Muscle of leg (tissue), 11 donors: ENCODE results near the gene IL3RA. TPM values are rescaled to one million over a fixed set of nuclear protein-coding genes. Genes with fewer than 3 reads are reported as not detected.
"Not testable (repeated sequence)": the region's sequence is repeated elsewhere in the genome, so short reads cannot be mapped to it uniquely, and the experiment has no call there.

ENCODE experiments used
- DNase-seq: peaks from one replicate; pipeline ENCODE4 v3.0.0; 2013
- H3K27ac ChIP-seq: one replicate; pipeline ENCODE4 v1.5.1; 2013; ENCODE audit warnings: mild to moderate bottlenecking, low read length, control low read depth
- H3K27me3 ChIP-seq: one replicate; pipeline ENCODE4 v1.6.1; 2013; ENCODE audit warnings: low read length; ENCODE audit not compliant: control insufficient read depth, insufficient read depth
- H3K36me3 ChIP-seq: one replicate; pipeline ENCODE4 v1.6.1; 2013; ENCODE audit warnings: low read length; ENCODE audit not compliant: control insufficient read depth, insufficient read depth
- H3K4me1 ChIP-seq: one replicate; pipeline ENCODE4 v1.6.1; 2013; ENCODE audit warnings: low read length; ENCODE audit not compliant: control insufficient read depth, insufficient read depth
- H3K4me3 ChIP-seq: one replicate; pipeline ENCODE4 v1.5.1; 2013; ENCODE audit warnings: low read length, control low read depth
- H3K9me3 ChIP-seq: replicated peaks from 2 replicates; pipeline ENCODE4 v1.6.1; 2013; ENCODE audit warnings: low read depth, low read length; ENCODE audit not compliant: control insufficient read depth
- WGBS: methylation state at CpG from one replicate; pipeline ENCODE4 v1.1.5; 2013; ENCODE audit warnings: missing lambda C conversion rate; ENCODE audit not compliant: insufficient coverage; 5-methylcytosine and 5-hydroxymethylcytosine counted together
- polyA plus RNA-seq, 8 donors: library from polyadenylated mRNA; unstranded; fragments of 120-200 nt; gene quantifications; one replicate each; pipeline versions ENCODE4 v1.2.1 to v1.2.3, GENCODE V29; 2013; ENCODE audit warnings: inconsistent platforms in 1 of 8, low replicate concordance in 1 of 8; ENCODE audit not compliant: insufficient read length in 8 of 8, insufficient read depth in 1 of 8
- total RNA-seq: library from RNA; stranded (reverse); fragments of 120-200 nt; gene quantifications from one replicate; pipeline ENCODE4 v1.2.4, GENCODE V29; 2013

IL3RA gene
- total and polyA plus RNA-seq, 9 donors: 7.8 to 24.7 (median 19.0) TPM

DNA sequence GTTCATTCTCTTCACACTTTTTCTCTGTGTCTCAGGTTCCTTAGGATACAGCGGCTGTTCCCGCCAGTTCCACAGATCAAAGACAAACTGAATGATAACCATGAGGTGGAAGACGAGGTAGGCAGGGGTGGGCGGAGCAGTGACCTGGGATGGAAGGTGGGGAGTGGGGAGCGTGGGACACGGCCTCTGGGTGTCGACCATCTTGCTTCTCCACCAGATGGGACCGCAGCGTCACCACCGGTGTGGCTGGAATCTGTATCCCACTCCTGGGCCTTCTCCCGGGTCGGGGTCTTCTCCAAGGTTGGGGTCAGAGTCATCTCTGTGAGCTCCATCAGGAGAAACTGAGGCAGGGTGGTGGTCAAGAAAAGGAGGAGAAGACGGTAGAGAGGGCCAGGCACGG lies 31.2 kb upstream of the IL3RA start:
- Histone ChIP-seq H3K4me1 (no peaks in the 10 kb centered on the region), H3K9me3 (no peaks in the 10 kb centered on the region), H3K4me3 (no peak overlapping the region), H3K36me3 (no peaks in the 10 kb centered on the region), H3K27ac (no peak overlapping the region), H3K27me3 (no peaks in the 10 kb centered on the region)
- no peak for DNase-seq
- 89% methylated on average over 14 of the region's 14 CpGs for WGBS

DNA sequence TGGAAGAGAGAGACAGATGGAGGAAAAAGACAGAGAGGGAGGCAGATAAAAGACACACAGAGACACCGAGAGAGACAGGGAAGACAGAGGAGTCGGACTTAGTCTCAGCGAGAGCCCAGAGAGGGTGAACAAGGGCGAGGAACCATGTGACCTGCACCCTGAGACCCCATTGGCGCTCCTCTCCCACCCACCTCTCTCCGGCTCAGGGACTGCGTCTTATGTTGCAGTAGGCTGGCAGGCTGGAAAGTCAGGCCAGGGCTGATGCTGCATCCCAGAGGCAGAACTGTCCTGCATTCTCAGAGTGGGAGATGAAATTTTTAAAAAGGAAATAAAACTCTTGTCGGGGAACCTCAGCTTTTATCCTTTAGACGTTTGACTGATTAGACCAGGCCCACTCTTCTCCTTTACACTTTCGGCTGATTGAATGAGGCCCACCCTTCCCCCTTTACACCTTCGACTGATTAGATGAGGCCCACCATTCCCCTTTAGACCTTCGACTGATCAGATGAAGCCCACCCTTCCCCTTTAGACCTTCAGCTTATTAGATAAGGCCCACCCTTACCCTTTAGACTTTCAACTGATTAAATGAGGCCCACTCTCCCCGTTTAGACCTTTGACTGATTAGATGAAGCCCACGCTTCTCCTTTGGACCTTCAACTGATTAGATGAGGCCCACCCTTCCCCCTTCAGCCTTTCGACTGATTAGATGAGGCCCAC lies 29.5 kb upstream of the IL3RA start:
- 83% methylated on average over 10 of the region's 15 CpGs for WGBS
- H3K36me3 ChIP-seq: no peaks in the 10 kb centered on the region
- no peaks in the 10 kb centered on the region for H3K9me3 ChIP-seq
- no peak overlapping the region for H3K27ac ChIP-seq
- H3K27me3 ChIP-seq: no peaks in the 10 kb centered on the region
- H3K4me1 ChIP-seq: no peaks in the 10 kb centered on the region
- H3K4me3 ChIP-seq: no peak overlapping the region
- no peak for DNase-seq

DNA sequence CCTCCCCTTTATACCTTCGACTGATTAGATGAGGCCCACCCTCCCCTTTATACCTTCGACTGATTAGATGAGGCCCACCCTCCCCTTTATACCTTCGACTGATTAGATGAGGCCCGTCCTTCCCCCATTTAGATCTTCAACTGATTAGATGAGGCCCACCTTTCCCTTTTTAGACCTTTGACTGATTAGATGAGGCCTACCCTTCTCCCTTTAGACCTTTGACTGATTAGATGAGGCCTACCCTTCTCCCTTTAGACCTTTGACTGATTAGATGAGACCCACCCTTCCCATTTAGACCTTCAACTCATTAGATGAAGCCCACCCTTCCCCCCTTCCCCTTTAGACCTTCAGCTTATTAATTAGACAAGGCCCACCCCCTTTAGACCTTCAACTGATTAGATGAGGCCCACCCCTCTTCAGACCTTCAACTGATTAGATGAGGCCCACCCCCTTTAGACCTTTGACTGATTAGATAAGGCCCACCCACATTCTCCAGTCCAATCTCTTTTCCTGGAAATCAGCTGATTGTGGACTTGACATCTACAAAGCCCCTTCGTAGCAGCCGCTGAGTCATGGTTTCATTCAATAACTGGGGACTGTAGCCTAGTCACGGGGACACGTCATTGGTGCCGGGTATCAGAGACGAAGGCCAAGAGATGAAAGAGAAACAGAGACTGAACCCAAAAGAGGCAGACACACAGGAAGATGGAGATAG lies 28.8 kb upstream of the IL3RA start:
- no peaks in the 10 kb centered on the region for H3K36me3 ChIP-seq

DNA sequence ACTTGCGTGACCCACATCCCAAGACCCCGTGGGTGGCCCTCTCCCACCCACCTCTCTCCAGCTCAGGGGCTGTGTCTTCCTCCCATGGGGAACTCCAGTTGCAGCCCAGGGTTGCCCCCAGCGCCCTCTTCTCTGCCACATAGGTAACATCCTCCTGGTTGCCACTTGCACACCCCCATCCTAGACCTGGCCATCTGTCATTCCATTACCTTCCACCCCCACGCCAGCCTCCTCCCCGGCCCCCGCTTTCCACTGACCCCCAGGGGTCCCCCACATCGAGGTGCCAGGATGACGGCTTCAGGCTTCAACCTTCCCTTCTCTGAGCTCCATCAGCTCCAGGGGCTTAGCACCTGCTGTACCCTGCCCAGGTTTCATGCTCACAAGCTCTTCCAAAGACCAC lies 28.1 kb upstream of the IL3RA start:
- Histone ChIP-seq H3K36me3 (no peaks in the 10 kb centered on the region), H3K4me3 (no peak overlapping the region), H3K27me3 (no peaks in the 10 kb centered on the region), H3K9me3 (no peaks in the 10 kb centered on the region), H3K27ac (no peak overlapping the region), H3K4me1 (no peaks in the 10 kb centered on the region)
- WGBS: 83% methylated on average over 6 of the region's 8 CpGs
- DNase-seq: no peak

More for the DNA sequence above, 28.8 kb upstream of the IL3RA start:
- Histone ChIP-seq H3K4me1 (no peaks in the 10 kb centered on the region), H3K4me3 (no peak overlapping the region), H3K27me3 (no peaks in the 10 kb centered on the region), H3K9me3 (no peaks in the 10 kb centered on the region), H3K27ac (no peak overlapping the region)
- WGBS: 88% methylated on average over 10 of the region's 10 CpGs
- DNase-seq: no peak

DNA sequence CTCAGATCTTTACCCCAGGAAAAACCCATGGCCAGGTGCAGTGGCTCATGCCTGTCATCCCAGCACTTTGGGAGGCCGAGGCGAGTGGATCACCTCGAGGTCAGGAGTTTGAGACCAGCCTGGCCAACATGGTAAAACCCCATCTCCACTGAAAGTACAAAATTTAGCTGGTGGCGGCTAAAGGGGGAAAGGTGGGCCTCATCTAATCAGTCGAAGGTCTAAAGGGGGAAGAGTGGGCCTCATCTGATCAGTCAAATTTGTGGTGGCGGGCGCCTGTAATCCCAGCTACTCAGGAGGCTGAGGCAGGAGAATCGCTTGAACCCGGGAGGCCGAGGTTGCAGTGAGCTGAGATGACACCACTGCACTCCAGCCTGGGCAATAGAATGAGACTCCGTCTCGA lies 27.7 kb upstream of the IL3RA start:
- not testable (repeated sequence) for H3K36me3 ChIP-seq, H3K9me3 ChIP-seq, H3K27ac ChIP-seq, H3K4me3 ChIP-seq, H3K27me3 ChIP-seq, H3K4me1 ChIP-seq, DNase-seq
- WGBS: 94% methylated on average over 6 of the region's 12 CpGs

DNA sequence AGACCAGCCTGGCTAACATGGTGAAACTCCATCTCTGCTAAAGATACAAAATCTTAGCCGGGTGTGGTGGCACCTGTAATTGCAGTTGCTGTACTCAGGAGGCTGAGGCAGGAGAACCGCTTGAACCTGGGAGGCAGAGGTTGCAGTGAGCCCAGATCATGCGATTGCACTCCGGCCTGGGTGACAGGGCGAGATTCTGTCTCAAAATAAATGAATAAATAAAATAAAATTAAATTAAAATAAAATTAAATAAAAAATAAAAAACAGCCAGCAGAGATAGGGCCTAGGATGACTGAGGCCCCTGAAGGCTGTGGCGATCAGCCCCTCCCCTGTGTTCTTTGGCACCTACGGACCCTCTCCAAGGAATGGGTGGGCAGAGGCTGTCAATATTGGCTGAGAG lies 22.8 kb upstream of the IL3RA start:
- WGBS: 90% methylated on average over 3 of the region's 7 CpGs
- Histone ChIP-seq H3K4me1 (no peaks in the 10 kb centered on the region), H3K4me3 (no peak overlapping the region), H3K9me3 (no peaks in the 10 kb centered on the region), H3K27me3 (no peaks in the 10 kb centered on the region), H3K27ac (no peak overlapping the region), H3K36me3 (no peaks in the 10 kb centered on the region)
- DNase-seq: no peak

DNA sequence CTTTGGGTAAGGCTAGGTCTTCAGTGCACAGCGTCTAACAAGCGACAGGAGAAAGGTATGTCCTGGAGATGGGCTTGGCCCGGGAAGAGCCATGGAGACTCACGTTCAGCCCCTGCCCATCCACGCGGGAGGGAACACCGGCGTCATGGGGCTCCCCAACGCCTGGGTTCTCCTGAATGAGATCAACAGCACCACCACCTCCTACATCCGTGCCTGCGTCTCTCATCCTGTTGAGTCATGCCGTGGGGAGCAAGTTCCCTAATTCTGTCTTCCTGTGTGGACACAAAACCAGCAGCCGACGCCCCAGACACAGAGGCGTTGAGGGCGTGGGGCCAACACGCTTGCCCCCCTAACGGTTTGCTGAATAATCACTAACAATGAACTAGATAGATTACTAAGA lies 20.1 kb upstream of the IL3RA start:
- DNase-seq: peak; percentile 68
- no peak overlapping the region for H3K27ac ChIP-seq
- no peaks in the 10 kb centered on the region for H3K27me3 ChIP-seq
- no peaks in the 10 kb centered on the region for H3K36me3 ChIP-seq
- no peaks in the 10 kb centered on the region for H3K4me1 ChIP-seq
- H3K9me3 ChIP-seq: no peaks in the 10 kb centered on the region
- WGBS: 77% methylated on average over 15 of the region's 18 CpGs
- H3K4me3 ChIP-seq: no peak overlapping the region

DNA sequence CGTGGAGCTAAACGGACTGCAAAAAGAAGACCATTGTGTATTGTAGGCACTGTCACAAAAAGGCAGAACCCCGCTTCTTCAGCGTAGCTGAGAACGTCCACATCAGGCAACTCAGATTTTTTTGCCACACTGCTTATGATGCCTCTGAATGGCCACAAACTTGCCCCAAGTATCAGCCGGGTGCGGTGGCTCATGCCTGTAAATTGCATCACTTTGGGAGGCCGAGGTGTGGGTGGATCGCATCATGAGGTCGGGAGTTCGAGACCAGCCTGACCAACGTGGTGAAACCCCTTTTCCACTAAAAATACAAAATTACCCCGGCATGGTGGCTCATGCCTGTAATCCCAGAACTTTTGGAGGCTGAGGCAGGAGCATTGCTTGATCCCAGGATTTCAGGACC lies 14.9 kb upstream of the IL3RA start:
- Histone ChIP-seq H3K4me3 (no peak overlapping the region), H3K27me3 (no peaks in the 10 kb centered on the region), H3K27ac (no peak overlapping the region), H3K36me3 (no peaks in the 10 kb centered on the region), H3K4me1 (no peaks in the 10 kb centered on the region), H3K9me3 (no peaks in the 10 kb centered on the region)
- no peak for DNase-seq
- WGBS: 82% methylated on average over 12 of the region's 13 CpGs

DNA sequence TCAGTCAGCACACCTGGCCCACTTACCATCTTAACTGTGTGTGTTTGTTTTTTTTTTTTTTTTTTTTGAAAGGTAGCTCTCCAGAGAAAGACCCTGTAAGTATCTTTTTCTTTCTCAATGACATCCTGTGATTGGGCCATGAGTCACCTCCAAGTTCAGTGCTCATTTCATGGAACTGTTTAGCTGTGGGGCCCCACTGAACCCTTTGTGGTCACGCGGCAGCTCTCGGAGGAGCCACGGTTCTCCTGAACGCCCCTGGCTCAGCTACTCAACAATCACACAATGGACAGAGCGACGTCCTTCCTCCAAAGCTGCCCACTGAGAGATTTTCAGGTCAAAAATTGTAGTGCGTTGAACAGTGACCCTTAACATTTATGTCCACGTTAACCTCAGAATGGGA lies 14.2 kb upstream of the IL3RA start:
- no peaks in the 10 kb centered on the region for H3K4me1 ChIP-seq
- H3K27me3 ChIP-seq: no peaks in the 10 kb centered on the region
- DNase-seq: no peak
- no peaks in the 10 kb centered on the region for H3K36me3 ChIP-seq
- H3K9me3 ChIP-seq: no peaks in the 10 kb centered on the region
- 74% methylated on average over 6 of the region's 9 CpGs for WGBS
- no peak overlapping the region for H3K4me3 ChIP-seq
- H3K27ac ChIP-seq: no peak overlapping the region

DNA sequence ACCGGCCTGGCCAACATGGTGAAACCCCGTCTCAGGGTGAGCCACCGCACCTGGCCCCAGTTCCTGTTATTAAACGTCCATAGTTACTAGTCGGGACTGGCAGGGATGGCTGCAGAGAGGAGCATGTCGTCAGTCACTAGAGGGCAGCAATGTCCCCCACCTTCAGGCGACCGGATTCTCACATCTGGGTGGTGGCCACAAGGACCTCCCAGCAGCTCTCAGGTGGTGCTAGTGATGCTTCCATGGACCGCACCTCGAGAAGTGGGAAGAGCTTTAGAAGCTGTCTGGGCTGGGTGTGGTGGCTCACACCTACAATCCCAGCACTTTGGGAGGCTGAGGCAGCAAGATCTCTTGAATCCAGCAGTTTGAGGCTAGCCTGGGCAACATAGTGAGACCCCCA lies 13.3 kb upstream of the IL3RA start:
- H3K27ac ChIP-seq: no peak overlapping the region
- DNase-seq: peak; percentile 32
- H3K36me3 ChIP-seq: no peaks in the 10 kb centered on the region
- H3K27me3 ChIP-seq: no peaks in the 10 kb centered on the region
- no peaks in the 10 kb centered on the region for H3K4me1 ChIP-seq
- H3K9me3 ChIP-seq: no peaks in the 10 kb centered on the region
- no peak overlapping the region for H3K4me3 ChIP-seq
- 9% methylated on average over 10 of the region's 10 CpGs for WGBS
